GM18907 (cell line): ENCODE data around the gene HOXD10.

Experiments used
- ATAC-seq: cut with Tn5 transposase; IDR thresholded peaks from one replicate; pipeline ENCODE4 v1.9.1; 2021; ENCODE audit warnings: mild to moderate bottlenecking, moderate library complexity; ENCODE audit not compliant: unreplicated experiment

The HOXD10 gene

GRCh38 chr2:176105730-176106580 is 10.6 kb upstream of the HOXD10 start:
- no peak for ATAC-seq

- ATAC-seq: no peak
Measured at GRCh38 chr2:176106581-176107539, 9.7 kb upstream of the HOXD10 start, which contains the start of gene HOXD11. Gene HOXD11, plus strand, starts transcription at chr2:176107280. Its CDS starts 76 bp downstream, at chr2:176107356.

GRCh38 chr2:176107731-176108181 is 8.8 kb upstream of the HOXD10 start:
- no peak for ATAC-seq

- ATAC-seq: no peak
Measured at GRCh38 chr2:176109192-176109901, 7.2 kb upstream of the HOXD10 start.

- ATAC-seq: no peak
Measured at GRCh38 chr2:176109946-176110345, 6.6 kb upstream of the HOXD10 start.

- ATAC-seq: no peak
Measured at GRCh38 chr2:176110415-176111308, 5.9 kb upstream of the HOXD10 start.

- ATAC-seq: no peak
Measured at GRCh38 chr2:176111309-176111663, 5.3 kb upstream of the HOXD10 start.

GRCh38 chr2:176111846-176112374 is 4.7 kb upstream of the HOXD10 start:
- no peak for ATAC-seq

GRCh38 chr2:176112375-176113302 is 3.9 kb upstream of the HOXD10 start:
- ATAC-seq: no peak

- no peak for ATAC-seq
Measured at GRCh38 chr2:176114120-176114929, 2.3 kb upstream of the HOXD10 start.

- no peak for ATAC-seq
Measured at GRCh38 chr2:176114930-176115625, 1.5 kb upstream of the HOXD10 start.

- no peak for ATAC-seq
Measured at GRCh38 chr2:176117162-176117822, 714 bp downstream of the HOXD10 start.

GRCh38 chr2:176117823-176118371 is 1.3 kb downstream of the HOXD10 start:
- no peak for ATAC-seq

- ATAC-seq: no peak
Measured at GRCh38 chr2:176118601-176119339, 2.2 kb downstream of the HOXD10 start.

GRCh38 chr2:176120364-176121189 is 4.0 kb downstream of the HOXD10 start:
- no peak for ATAC-seq
